C1 segment of cervical spinal cord (tissue), 14 donors: Measurements from ENCODE around the gene GRAMD1A.
"Not testable (repeated sequence)": the region's sequence is repeated elsewhere in the genome, so short reads cannot be mapped to it uniquely, and the experiment has no call there.

Source experiments
- DNase-seq, 14 donors: peaks; one replicate each; lab custom pipeline; 2025; lab: John Stamatoyannopoulos, UW

Gene GRAMD1A

GRCh38 chr19:35002037-35002535 lies 2.0 kb downstream of the GRAMD1A start:
- DNase-seq, result no peak

GRCh38 chr19:35004517-35005255 lies 4.6 kb downstream of the GRAMD1A start:
- DNase-seq, result no peak

DNA sequence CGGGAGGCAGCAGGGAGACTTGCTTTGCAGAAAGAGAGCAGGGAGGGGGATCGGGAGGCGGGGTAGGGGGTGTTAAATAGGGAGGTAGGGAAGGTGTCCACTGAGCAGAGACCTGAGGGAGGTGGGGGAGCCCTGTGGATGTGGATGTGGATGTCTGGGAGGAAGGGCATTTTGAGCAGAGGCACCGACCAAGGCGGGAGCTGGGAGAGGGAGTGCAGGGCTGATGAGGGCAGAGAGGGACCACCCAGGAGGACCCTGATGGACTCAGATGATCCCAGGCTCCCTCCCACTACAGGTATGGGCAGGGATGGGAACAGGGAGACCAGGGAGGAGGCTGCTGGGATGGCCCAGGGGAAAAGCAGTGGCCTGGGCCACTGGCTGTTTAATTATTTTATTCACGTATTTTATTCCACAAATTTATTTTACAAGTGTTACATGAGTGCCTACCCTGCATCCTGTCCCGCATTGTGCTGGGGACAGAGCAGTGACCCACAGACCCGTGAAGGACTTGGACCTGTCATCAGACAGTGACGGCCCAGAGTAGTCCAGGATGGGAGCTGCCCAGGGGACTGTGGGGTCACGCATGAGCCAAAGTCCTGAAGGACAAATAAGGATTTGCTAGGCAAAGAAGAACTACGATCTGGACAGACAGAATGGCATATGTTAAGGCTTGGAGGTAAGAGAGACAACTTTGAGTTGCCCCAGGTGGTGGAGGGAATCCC lies 5.3 kb downstream of the GRAMD1A start:
- no peak for DNase-seq

DNA sequence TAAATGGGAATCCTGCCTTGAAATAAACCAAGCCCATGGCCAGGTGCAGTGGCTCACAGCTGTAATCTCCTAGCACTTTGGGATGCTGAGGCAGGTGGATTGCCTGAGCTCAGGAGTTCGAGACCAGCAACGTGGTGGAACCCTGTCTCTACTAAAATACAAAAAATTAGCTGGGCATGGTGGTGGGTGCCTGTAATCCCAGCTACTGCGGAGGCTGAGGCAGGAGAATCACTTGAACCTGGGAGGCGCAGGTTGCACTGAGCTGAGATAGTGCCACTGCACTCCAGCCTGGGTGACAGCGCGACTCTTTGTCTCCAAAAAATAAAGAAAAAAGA lies 5.9 kb downstream of the GRAMD1A start:
- DNase-seq, result not testable (repeated sequence)

DNA sequence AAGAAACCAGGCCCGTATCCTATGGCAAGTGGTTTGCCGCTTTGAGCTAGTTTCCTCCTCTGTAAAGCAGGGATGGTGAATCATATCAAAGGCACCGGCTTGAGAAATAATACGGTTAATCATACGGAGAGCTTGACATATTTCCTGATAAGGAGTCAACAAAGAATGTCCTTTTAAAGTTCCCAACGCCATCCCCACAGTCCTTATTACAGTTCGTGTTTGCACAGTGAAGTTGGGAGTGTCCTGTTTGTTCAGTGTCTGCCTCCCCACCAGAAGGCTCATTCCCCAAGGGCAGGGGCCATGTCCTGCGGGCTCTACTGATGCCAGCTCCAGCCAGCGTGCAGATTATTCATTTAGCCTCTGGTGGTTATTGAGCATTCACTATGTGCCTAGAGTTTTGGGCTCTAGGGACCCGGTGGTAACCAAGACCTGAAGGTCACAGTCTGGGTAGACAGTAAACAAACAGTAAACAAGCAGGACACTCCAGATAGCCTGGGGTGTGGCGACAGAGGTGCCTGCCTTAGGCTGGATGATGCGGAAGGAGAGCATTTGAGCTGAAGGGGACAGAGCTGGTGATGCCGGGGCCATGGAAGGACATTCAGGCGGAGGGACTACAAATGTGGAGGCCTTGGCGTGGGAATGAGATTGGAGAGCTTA lies 6.3 kb downstream of the GRAMD1A start:
- no peak for DNase-seq

GRCh38 chr19:35006999-35007365 lies 6.9 kb downstream of the GRAMD1A start:
- no peak for DNase-seq

- not testable (repeated sequence) for DNase-seq
These were observed 7.3 kb downstream of the GRAMD1A start for GRCh38 chr19:35007427-35007826.

DNA sequence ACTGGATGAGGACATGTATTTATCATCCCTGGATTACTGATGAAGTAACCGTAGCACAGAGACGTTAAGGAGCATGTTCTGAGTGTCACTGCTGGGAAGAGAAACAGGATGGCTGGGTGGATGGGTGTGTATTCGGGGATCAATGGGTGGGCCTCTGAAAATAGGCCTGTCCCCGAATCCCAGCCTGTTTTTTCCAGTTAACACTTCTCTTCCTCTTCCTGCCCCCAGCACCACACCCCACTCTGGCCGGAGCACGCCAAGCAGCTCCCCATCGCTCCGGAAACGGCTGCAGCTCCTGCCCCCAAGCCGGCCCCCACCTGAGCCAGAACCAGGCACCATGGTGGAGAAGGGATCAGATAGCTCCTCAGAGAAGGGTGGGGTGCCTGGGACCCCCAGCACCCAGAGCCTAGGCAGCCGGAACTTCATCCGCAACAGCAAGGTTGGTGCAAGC lies 8.8 kb downstream of the GRAMD1A start:
- no peak for DNase-seq

DNA sequence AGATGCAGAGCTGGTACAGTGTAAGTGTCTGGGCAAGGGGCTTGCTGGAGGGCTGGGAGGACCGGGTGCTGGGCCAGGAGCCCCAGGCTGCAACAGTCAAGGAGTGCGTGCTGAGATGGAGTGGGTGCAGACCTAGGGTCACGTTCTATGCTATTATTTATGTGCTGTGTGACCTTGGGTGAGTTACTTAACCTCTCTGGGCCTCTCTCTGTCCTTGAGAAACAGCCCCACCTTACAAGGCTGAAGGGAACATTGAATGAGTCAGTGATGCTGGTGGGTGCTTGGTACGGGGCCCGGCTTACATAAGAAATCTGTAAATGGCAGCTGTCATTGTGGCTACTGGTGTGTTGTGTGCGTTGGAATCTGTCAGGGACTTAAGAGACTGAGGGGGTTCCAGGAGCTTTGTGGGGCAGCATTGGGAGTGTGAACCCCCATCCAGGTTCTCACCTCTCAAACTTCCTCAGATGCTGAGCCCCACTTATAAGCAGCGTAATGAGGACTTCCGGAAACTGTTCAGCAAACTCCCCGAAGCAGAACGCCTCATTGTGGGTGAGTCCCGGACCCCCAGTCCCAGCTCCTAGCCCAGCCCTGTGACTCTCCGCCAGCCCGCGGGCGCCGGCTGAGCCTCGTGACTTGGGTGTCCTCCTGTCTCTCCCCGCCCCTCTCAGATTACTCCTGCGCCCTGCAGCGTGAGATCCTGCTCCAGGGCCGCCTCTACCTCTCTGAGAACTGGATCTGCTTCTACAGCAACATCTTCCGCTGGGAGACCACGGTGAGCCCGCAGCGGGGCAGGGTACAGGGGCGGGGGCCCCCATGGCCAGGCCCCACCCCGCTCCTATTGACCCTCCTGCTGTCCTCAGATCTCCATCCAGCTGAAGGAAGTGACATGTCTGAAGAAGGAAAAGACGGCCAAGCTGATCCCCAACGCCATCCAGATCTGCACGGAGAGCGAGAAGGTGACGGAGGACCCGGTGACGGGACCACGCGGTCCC lies 9.6 kb downstream of the GRAMD1A start:
- no peak for DNase-seq

GRCh38 chr19:35011091-35011689 lies 11.1 kb downstream of the GRAMD1A start:
- no peak for DNase-seq

- no peak for DNase-seq
These were observed 11.9 kb downstream of the GRAMD1A start for GRCh38 chr19:35011737-35012682.

- DNase-seq, result peak in 9 of 14 donors; percentile 13 to 61 (median 31)
These were observed 13.1 kb downstream of the GRAMD1A start for GRCh38 chr19:35013041-35013819.

- DNase-seq, result peak in 1 of 14 donors; percentile 3
These were observed 14.0 kb downstream of the GRAMD1A start for GRCh38 chr19:35013820-35014754.

- not testable (repeated sequence) for DNase-seq
These were observed 14.7 kb downstream of the GRAMD1A start for GRCh38 chr19:35014774-35015173.

DNA sequence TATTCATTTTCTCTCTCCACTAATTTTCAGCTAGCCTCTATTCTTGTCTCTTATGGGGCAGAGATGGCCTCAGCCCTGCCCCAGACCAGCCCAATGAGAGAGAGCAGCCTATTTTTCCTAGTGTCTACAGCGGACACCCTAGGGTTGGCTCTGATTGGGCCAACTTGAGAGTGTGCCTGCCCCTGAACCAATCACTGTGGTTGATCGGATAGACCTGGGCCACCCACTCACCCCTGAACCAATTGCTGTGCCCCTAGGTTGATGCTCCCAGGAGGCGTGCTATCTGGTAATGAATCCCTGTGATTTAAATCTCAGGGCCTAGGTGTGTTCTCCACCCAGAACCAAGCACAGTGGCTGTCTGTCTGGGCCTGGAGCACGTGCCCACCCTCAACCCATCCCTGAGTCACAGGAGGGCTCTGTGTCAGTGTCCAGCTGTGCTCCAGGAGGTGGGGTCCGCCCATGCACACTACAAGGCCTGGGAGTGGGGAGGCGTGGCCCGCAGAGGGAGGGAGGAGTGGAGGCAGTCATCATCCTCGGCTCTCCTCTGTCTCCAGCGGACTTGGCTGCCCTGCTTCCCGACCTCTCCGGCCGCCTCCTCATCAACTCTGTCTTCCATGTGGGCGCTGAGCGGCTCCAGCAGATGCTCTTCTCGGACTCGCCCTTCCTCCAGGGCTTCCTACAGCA lies 15.3 kb downstream of the GRAMD1A start:
- DNase-seq, result no peak

GRCh38 chr19:35015954-35016351 lies 15.8 kb downstream of the GRAMD1A start:
- no peak for DNase-seq

DNA sequence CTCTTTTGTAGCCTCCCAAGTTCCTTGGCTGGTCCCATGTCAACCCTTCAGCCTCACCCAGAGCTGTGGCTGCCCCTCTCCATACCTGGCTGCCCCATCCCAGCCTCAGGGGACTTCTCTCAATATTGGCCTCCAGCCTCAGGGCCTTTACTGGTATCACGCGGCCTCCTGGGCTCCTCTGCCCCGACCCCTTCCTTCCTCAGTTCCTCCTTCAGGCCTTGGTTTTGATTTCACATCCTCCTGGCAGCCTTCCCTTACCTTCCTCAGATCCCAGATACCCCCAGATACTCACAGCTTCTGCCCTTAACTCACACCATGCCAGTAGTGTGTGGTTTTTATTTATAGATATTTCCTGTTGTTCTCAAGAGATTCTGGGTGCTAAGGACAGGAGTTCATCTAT lies 17.4 kb downstream of the GRAMD1A start:
- peak in 8 of 14 donors; percentile 12 to 55 (median 23) for DNase-seq
